Measurements from ENCODE around the gene RASAL3. TPM values are rescaled to one million over a fixed set of nuclear protein-coding genes. Genes with fewer than 3 reads are reported as not detected.

Gene RASAL3
- total and polyA plus RNA-seq, 7 donors = 0.21 to 2.0 (median 0.47) TPM

GRCh38 chr19:15438124-15438496, 26.2 kb downstream of the RASAL3 start:
- ATAC-seq (no peak), DNase-seq (no peak)
- H3K9me3 ChIP-seq = no peaks in the 10 kb centered on the region
- H3K4me3 ChIP-seq = no peak overlapping the region
- intact Hi-C loops (cut with DNase I) = loop anchor here in 1 of 2 donors (10.0 kb wide), 1 partner anchor 183 kb away; no protein-coding TSS in a partner anchor
- WGBS, 3 donors = 85 to 92% (median 86%) methylated on average over 2 of the region's 2 CpGs
- TF ChIP-seq CTCF (IDR thresholded peaks at IDR 0.05) = no peak
- H3K4me1 ChIP-seq = peaks cover 13% of the 10 kb centered on the region
- no peaks in the 10 kb centered on the region for H3K27me3 ChIP-seq (ENCODE audit: insufficient read depth in 3 of 3, low read length in 2 of 3)
- H3K36me3 ChIP-seq (ENCODE audit: insufficient read depth in 1 of 2, low read depth in 1 of 2) = no peaks in the 10 kb centered on the region
- H3K27ac ChIP-seq = no peak overlapping the region

GRCh38 chr19:15437355-15438123, 26.8 kb downstream of the RASAL3 start:
- H3K27ac ChIP-seq = no peak overlapping the region
- ATAC-seq = peak in 3 of 4 donors; percentile 22 to 51 (median 36)

GRCh38 chr19:15436826-15437110, 27.6 kb downstream of the RASAL3 start:
- no peaks in the 10 kb centered on the region for H3K36me3 ChIP-seq (ENCODE audit: insufficient read depth in 1 of 2, low read depth in 1 of 2)
- no peaks in the 10 kb centered on the region for H3K27me3 ChIP-seq (ENCODE audit: insufficient read depth in 3 of 3, low read length in 2 of 3)
- TF ChIP-seq CTCF (IDR thresholded peaks at IDR 0.05) = no peak
- intact Hi-C loops (cut with DNase I) = loop anchor here in 1 of 2 donors (10.0 kb wide), 1 partner anchor 182 kb away; no protein-coding TSS in a partner anchor
- no peaks in the 10 kb centered on the region for H3K9me3 ChIP-seq
- ATAC-seq (no peak), DNase-seq (peak in 1 of 2 donors; percentile 34)
- H3K4me1 ChIP-seq = peaks cover 13% of the 10 kb centered on the region
- H3K27ac ChIP-seq = no peak overlapping the region
- WGBS, 3 donors = 86 to 90% (median 90%) methylated on average over 15 of the region's 15 CpGs
- no peak overlapping the region for H3K4me3 ChIP-seq

More at GRCh38 chr19:15437355-15438123, 26.8 kb downstream of the RASAL3 start:
- 69 to 78% (median 71%) methylated on average over 10 of the region's 10 CpGs for WGBS, 3 donors
- TF ChIP-seq CTCF (IDR thresholded peaks at IDR 0.05) = peak; percentile 21
- intact Hi-C loops (cut with DNase I) = loop anchor here in 1 of 2 donors (10.0 kb wide), 1 partner anchor 183 kb away; no protein-coding TSS in a partner anchor
- H3K36me3 ChIP-seq (ENCODE audit: insufficient read depth in 1 of 2, low read depth in 1 of 2) = no peaks in the 10 kb centered on the region
- DNase-seq = peak in 1 of 2 donors; percentile 41
- peaks cover 13% of the 10 kb centered on the region for H3K4me1 ChIP-seq
- H3K4me3 ChIP-seq = no peak overlapping the region
- H3K9me3 ChIP-seq = no peaks in the 10 kb centered on the region
- H3K27me3 ChIP-seq (ENCODE audit: insufficient read depth in 3 of 3, low read length in 2 of 3) = no peaks in the 10 kb centered on the region

- no peaks in the 10 kb centered on the region for H3K9me3 ChIP-seq
- intact Hi-C loops (cut with DNase I) = loop anchor here in 1 of 2 donors (10.0 kb wide), 1 partner anchor 181 kb away; no protein-coding TSS in a partner anchor
- ATAC-seq (no peak), DNase-seq (peak in 1 of 2 donors; percentile 39)
- no peak for TF ChIP-seq CTCF (IDR thresholded peaks at IDR 0.05)
- no peaks in the 10 kb centered on the region for H3K36me3 ChIP-seq (ENCODE audit: insufficient read depth in 1 of 2, low read depth in 1 of 2)
- H3K27ac ChIP-seq = no peak overlapping the region
- H3K4me3 ChIP-seq = no peak overlapping the region
- peaks cover 18% of the 10 kb centered on the region for H3K4me1 ChIP-seq
- 87 to 93% (median 88%) methylated on average over 9 to 10 of the region's 10 CpGs for WGBS, 3 donors
- no peaks in the 10 kb centered on the region for H3K27me3 ChIP-seq (ENCODE audit: insufficient read depth in 3 of 3, low read length in 2 of 3)
These were observed 28.1 kb downstream of the RASAL3 start for GRCh38 chr19:15436012-15436825.
